ENCODE measurements around the gene USP4. TPM values are rescaled to one million over a fixed set of nuclear protein-coding genes. Genes with fewer than 3 reads are reported as not detected.
A peak's percentile ranks its signal among the peaks of the same experiment; 100 is the strongest.

USP4 gene
- total and polyA plus RNA-seq, 2 experiments from 2014 or later, result 16.9 to 20.3 TPM

GRCh38 chr3:49296781-49297411, 43.0 kb downstream of the USP4 start:
- Histone ChIP-seq H3K36me3 (ENCODE audit: insufficient read depth) (peaks cover 42% of the 10 kb centered on the region; the same call in 1 of the 2 replicates), H4K20me1 (replicated peaks; ENCODE audit: insufficient read depth) (no peaks in the 10 kb centered on the region), H3K4me3 (no peak overlapping the region), H3K27me3 (ENCODE audit: insufficient read depth) (no peaks in the 10 kb centered on the region), H3K9me2 (ENCODE audit: insufficient read depth) (no peaks in the 10 kb centered on the region), H3K79me2 (replicated peaks; ENCODE audit: insufficient read depth) (no peaks in the 10 kb centered on the region), H3K4me1 (ENCODE audit: insufficient read depth) (no peaks in the 10 kb centered on the region), H3K27ac (ENCODE audit: low read depth) (0 out of 2 replicates have a peak overlapping the region, but pooled peaks have one; percentile 32), H2AFZ (no peak overlapping the region), H3K4me2 (no peak overlapping the region), H3F3A (replicated peaks; ENCODE audit: low read depth) (no peaks in the 10 kb centered on the region)
- no peak for TF ChIP-seq JUNB (IDR thresholded peaks at IDR 0.05; ENCODE audit: unreplicated experiment)
- no peak for TF ChIP-seq ETS1 (IDR thresholded peaks at IDR 0.05)
- no peak for TF ChIP-seq ZNF331 (CRISPR knock-in tag; IDR thresholded peaks at IDR 0.05; ENCODE audit: low read depth)
- no peak for TF ChIP-seq CREB1 (CRISPR knock-in tag; IDR thresholded peaks at IDR 0.05; ENCODE audit: low read depth)
- TF ChIP-seq STAT1 (IDR thresholded peaks at IDR 0.05; ENCODE audit: unreplicated experiment), result no peak
- no peak for TF ChIP-seq REST (IDR thresholded peaks at IDR 0.05; ENCODE audit: unreplicated experiment)
- no peak for TF ChIP-seq POLR2AphosphoS5 (IDR thresholded peaks at IDR 0.05; ENCODE audit: low read depth)
- no peak for TF ChIP-seq ZNF114 (CRISPR knock-in tag; IDR thresholded peaks at IDR 0.05)
- TF ChIP-seq NANOG (IDR thresholded peaks at IDR 0.05; ENCODE audit: borderline replicate concordance), result no peak
- no peak for TF ChIP-seq ZNF462 (CRISPR knock-in tag; IDR thresholded peaks at IDR 0.05)
- no peak for TF ChIP-seq EZH2 (IDR thresholded peaks at IDR 0.05; ENCODE audit: low read depth, unreplicated experiment)
- no peak for TF ChIP-seq CTCF (conservative IDR thresholded peaks at IDR 0.05; ENCODE audit: low read depth in 2 of 2)
- TF ChIP-seq EZH2phosphoT487 (IDR thresholded peaks at IDR 0.05; ENCODE audit: unreplicated experiment), result no peak
- Mint-ChIP-seq H3K36me3 (ENCODE audit: low read depth) (peaks cover 67% of the 10 kb centered on the region), H3K9me3 (no peaks in the 10 kb centered on the region; the same call in 2 of the 3 replicates), H3K4me1 (no peaks in the 10 kb centered on the region), H3K4me3 (no peak overlapping the region), H3K27ac (no peak overlapping the region), H3K27me3 (ENCODE audit: insufficient read depth, low read depth, poor library complexity) (no peaks in the 10 kb centered on the region)
- DNase-seq (ENCODE audit: low spot score) (no peak), ATAC-seq (no peak)

All from GM23338 (cell line).